ENCODE results near the gene ASB3. TPM values are rescaled to one million over a fixed set of nuclear protein-coding genes. Genes with fewer than 3 reads are reported as not detected.
A peak's percentile ranks its signal among the peaks of the same experiment; 100 is the strongest.
"Not testable (repeated sequence)": the region's sequence is repeated elsewhere in the genome, so short reads cannot be mapped to it uniquely, and the experiment has no call there.

ASB3 gene
- total RNA-seq, 2 experiments from 2014 or later: 27.6 to 30.1 TPM

DNA sequence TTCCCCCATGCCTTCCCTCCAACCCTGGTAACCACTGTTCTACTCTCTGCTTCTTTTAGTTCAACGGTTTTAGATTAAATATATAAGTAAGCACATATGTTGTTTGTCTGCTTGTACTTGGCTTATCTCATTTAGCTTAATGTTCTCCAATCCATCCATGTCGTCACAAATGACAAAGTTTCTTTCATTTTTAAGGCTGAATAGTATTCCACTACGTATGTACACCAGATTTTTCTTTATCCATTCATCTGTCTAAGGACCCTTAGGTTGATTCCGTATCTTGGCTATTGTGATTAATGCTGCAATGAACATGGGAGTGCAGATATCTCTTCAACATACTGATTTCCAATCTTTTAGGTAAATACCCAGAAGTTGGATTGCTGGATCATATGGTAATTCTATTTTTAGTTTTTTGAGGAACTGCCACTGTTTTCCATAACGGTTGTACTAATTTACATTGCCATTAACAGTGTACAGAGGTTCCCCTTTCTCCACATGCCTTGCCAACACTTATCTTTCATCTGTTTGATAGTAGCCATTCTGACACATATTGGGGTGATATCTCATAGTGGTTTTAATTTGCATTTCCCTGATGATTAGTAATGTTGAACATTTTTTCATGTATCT is 8.1 kb downstream of the ASB3 start:
- ATAC-seq (no peak), DNase-seq (no peak)
- CTCF ChIA-PET: interaction anchor here (0.8 kb wide), 1 partner anchor 10 kb away, joined by 3 read pairs; the partner anchor contains the start of gene CHAC2
- no peaks in the 10 kb centered on the region for H3K9me3 Mint-ChIP-seq (ENCODE audit: low read depth)
- H3K4me3 Mint-ChIP-seq: no peak overlapping the region
- peaks cover 46% of the 10 kb centered on the region for H3K36me3 Mint-ChIP-seq
- no peaks in the 10 kb centered on the region for H3K27me3 Mint-ChIP-seq
- peaks cover 22% of the 10 kb centered on the region for H3K4me1 Mint-ChIP-seq
- H3K27ac Mint-ChIP-seq: no peak overlapping the region

DNA sequence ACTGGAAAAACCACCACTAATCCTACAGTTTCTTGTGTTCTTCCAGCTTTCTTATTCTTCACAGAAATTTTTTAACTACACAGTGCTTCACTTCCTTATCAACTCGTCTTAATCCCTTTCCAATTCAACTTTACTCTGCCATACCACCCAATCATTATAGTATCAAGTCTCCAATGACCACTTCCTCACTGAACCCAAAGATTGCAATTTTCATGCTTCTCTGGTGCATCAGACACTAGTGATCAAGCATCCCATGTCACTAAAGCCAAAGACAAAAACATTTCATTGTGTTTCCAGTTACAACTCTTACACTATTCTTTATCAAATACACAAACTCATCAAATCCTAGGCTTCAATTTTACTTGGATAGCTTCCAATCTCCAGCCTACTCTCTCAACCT is 9.6 kb downstream of the ASB3 start:
- H3K4me1 Mint-ChIP-seq: peaks cover 17% of the 10 kb centered on the region
- H3K27ac Mint-ChIP-seq: peak overlapping the region; percentile 66
- peaks cover 47% of the 10 kb centered on the region for H3K36me3 Mint-ChIP-seq
- ATAC-seq: no peak
- no peaks in the 10 kb centered on the region for H3K9me3 Mint-ChIP-seq (ENCODE audit: low read depth)
- DNase-seq: no peak
- CTCF ChIA-PET: interaction anchor here (0.7 to 2.0 kb wide), 3 partner anchors 9 to 13 kb away, joined by 3 to 11 read pairs (median 5); partner anchors contain the start of genes ASB3, CHAC2 and ERLEC1
- no peaks in the 10 kb centered on the region for H3K27me3 Mint-ChIP-seq
- no peak overlapping the region for H3K4me3 Mint-ChIP-seq

DNA sequence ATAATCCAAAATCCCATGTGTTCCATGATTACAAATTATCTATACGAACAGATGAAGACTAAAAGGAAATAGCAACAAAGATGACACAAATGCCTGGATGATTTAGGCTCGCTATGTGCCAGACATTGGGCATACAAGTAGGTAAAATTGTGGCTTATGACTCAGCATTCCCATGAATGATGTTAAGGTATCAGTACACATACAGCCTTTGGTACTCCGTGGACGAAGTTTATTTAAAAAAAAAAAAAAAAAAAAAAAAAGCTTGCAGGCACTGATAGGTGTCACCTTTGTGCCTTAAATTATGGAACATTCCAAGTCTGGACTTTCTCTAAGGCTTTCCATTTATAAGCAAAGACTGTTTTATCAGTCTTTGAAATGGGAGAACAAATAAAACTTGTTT is 16.5 kb downstream of the ASB3 start:
- Mint-ChIP-seq H3K9me3 (ENCODE audit: low read depth) (no peaks in the 10 kb centered on the region), H3K36me3 (peaks cover 26% of the 10 kb centered on the region), H3K4me1 (peaks cover 39% of the 10 kb centered on the region), H3K27ac (peak overlapping the region; percentile 47), H3K4me3 (no peak overlapping the region), H3K27me3 (no peaks in the 10 kb centered on the region)
- CTCF ChIA-PET: interaction anchor here (1.2 to 3.3 kb wide), 2 partner anchors 10 to 13 kb away, joined by 4 to 11 read pairs; no protein-coding TSS in a partner anchor
- ATAC-seq (no peak), DNase-seq (no peak)

DNA sequence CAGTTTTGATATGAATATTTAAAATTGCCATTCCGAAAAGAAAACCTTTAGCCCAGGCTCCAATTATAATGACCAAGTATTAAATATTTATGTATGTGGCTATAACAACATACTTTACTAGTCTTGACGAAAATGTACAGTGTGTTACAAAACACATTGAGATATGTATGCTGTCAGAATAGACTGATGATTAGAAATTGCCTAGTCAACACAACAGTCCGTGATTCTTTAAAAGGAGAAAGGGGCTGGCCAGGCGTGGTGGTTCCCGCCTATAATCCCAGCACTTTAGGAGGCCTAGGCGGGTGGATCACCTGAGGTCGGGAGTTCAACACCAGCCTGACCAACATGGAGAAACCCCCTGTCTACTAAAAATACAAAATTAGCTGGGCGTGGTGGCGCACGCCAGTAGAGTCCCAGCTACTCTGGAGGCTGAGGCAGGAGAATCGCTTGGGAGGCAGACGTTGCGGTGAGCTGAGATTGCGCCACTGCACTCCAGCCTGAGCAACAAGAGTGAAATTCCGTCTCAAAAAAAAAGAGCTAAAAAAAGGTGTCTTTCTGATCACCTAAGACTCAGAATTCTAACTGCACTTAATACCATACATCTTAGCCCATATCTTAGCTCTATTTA is 17.3 kb downstream of the ASB3 start:
- Mint-ChIP-seq H3K4me1 (peaks cover 39% of the 10 kb centered on the region), H3K27me3 (no peaks in the 10 kb centered on the region), H3K9me3 (ENCODE audit: low read depth) (no peaks in the 10 kb centered on the region), H3K4me3 (no peak overlapping the region), H3K36me3 (peaks cover 30% of the 10 kb centered on the region), H3K27ac (no peak overlapping the region)
- DNase-seq (no peak), ATAC-seq (no peak)
- CTCF ChIA-PET: interaction anchor here (0.8 to 3.3 kb wide), 2 partner anchors 14 to 17 kb away, joined by 3 to 11 read pairs; partner anchors contain the start of genes ASB3 and ERLEC1

DNA sequence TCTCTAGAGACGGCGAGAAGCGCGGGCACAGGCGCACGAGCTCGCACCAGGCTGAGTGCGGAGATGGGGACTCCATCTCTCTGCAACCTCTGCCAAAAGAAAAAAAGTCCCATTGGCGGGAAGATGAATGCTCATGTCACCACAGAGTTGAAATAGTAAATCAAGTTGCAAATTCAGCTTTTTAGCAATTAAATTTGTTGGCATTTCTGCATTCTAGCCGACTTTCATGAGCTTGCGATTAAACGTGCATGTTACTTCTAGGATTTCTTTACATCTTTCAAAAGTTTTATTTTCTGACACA is 18.6 kb downstream of the ASB3 start:
- H3K36me3 Mint-ChIP-seq: peaks cover 28% of the 10 kb centered on the region
- peaks cover 34% of the 10 kb centered on the region for H3K4me1 Mint-ChIP-seq
- H3K9me3 Mint-ChIP-seq (ENCODE audit: low read depth): no peaks in the 10 kb centered on the region
- DNase-seq (no peak), ATAC-seq (peak; percentile 72)
- H3K27me3 Mint-ChIP-seq: no peaks in the 10 kb centered on the region
- H3K27ac Mint-ChIP-seq: peak overlapping the region; percentile 93
- H3K4me3 Mint-ChIP-seq: peak overlapping the region; percentile 94
- CTCF ChIA-PET: interaction anchor here (1.2 to 3.3 kb wide), 5 partner anchors 9 to 345 kb away, joined by 3 to 16 read pairs (median 11); partner anchors contain the start of genes ASB3 and ERLEC1

DNA sequence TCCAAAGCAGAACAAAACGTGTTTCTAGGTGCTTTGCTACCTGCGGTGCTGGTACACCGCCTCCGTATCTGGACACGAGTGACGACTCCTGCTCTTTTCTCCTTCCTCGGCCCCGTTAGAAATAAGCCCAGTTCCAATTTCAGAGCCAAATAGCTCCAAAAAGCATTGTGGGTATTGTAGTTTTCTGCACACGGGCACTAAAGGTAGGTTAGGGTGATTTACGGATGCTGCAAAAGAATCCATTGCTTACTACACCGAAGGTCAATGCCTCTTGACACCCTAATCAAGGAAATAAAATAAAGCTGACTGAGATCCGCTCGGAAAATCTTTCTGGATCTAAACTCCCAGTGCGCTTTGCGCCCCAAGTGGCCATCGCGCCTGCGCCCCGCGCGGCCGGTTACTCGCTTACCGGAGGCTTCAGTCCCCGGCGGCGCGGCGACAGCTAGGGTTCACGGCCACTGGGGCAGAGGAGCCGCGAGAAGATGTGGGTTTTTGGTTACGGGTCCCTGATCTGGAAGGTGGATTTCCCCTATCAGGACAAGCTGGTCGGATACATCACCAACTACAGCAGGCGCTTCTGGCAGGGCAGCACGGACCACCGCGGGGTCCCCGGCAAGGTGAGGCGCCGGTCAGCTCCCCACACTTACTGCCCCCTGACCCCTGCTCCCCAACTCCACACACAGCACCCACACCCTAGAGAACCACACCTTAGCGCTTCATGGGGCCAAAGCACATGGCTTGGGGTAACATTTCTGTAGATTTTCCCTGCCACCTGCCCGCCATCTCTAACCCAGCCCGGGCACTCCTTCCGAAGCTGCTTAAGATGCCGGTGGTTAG is 19.1 kb downstream of the ASB3 start, which contains the start of gene CHAC2:
Gene CHAC2, plus strand, starts transcription at position 400 of the 837 bp plus-strand sequence. Its CDS starts 83 bp downstream, at position 483.
- CTCF ChIA-PET: interaction anchor here (1.0 to 3.3 kb wide), 7 partner anchors 10 to 344 kb away, joined by 3 to 16 read pairs (median 3); partner anchors contain the start of genes ASB3 and ERLEC1

DNA sequence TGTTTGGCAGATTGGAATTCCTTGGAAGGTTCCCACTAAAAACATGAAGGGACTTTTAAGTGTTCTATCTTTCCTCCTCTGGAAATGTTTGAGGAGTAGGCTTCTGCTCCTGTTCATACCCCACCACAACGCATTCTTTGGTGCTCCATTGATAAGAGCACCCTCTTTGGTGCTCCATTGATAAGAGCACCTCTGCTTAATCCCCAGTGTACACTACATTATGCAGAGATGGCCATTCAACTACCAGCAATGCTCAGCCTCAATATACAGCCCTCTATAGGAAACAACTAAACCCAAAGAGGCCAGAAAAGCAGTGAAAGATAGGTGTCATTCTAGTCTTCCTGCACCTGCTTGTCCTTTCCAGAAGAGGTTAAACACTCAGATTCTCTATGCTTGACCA is 21.0 kb downstream of the ASB3 start:
- Mint-ChIP-seq H3K27ac (peak overlapping the region; percentile 8), H3K27me3 (no peaks in the 10 kb centered on the region), H3K36me3 (peaks cover 24% of the 10 kb centered on the region), H3K4me1 (peaks cover 27% of the 10 kb centered on the region), H3K9me3 (ENCODE audit: low read depth) (no peaks in the 10 kb centered on the region), H3K4me3 (no peak overlapping the region)
- ATAC-seq (no peak), DNase-seq (no peak)
- CTCF ChIA-PET: no interaction called here

More for the DNA sequence above, 19.1 kb downstream of the ASB3 start, which contains the start of gene CHAC2:
- DNase-seq (peak; percentile 91), ATAC-seq (peak; percentile 96)
- H3K4me3 Mint-ChIP-seq: peak within 1 kb of the TSS; percentile 94
- peaks cover 34% of the 10 kb centered on the region for H3K4me1 Mint-ChIP-seq
- H3K27ac Mint-ChIP-seq: peak within 1 kb of the TSS; percentile 93
- H3K27me3 Mint-ChIP-seq: no peaks in the 10 kb centered on the region
- no peaks in the 10 kb centered on the region for H3K9me3 Mint-ChIP-seq (ENCODE audit: low read depth)
- peaks cover 25% of the 10 kb centered on the region for H3K36me3 Mint-ChIP-seq

DNA sequence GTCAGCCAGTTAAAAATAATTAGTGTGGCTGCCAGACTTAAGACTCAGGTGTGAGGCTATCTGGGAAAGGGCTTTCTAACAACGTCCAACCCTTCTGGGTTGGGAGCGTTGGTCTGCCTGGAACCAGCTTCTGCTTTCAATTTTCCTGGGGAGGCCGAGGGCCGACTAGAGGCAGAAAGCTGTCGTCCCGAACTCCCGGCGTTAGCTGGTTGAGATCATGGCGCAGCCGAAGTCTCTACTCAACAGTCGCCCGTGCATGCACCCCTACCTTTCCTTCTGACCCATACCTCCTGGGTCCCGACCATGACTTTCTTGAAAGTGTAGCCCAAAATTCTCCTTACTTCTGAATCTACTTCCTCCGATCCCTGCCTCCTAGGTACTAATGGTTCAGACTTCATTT is 29.5 kb downstream of the ASB3 start:
- H3K36me3 Mint-ChIP-seq: peaks cover 42% of the 10 kb centered on the region
- DNase-seq; H3K9me3 Mint-ChIP-seq (ENCODE audit: low read depth); H3K27me3 Mint-ChIP-seq; CTCF ChIA-PET; H3K4me3 Mint-ChIP-seq; H3K27ac Mint-ChIP-seq; ATAC-seq: not testable (repeated sequence)
- peaks cover 11% of the 10 kb centered on the region for H3K4me1 Mint-ChIP-seq

DNA sequence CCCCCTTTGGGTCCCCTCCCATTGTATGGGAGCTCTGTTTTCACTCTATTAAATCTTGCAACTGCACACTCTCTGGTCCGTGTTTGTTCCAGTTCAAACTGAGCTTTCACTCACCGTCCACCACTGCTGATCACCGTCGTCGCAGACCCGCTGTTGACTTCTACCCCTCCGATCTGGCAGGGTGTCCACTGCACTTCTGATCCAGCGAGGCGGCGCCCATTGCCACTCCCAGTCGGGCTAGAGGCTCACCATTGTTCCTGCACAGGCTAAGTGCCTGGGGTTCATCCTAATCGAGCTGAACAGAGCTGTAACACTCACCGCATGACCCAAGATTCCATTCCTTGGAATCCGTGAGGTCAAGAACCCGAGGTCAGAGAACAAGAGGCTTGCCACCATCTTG is 30.1 kb downstream of the ASB3 start:
- CTCF ChIA-PET: no interaction called here
- Mint-ChIP-seq H3K36me3 (peaks cover 39% of the 10 kb centered on the region), H3K9me3 (ENCODE audit: low read depth) (no peaks in the 10 kb centered on the region), H3K27me3 (no peaks in the 10 kb centered on the region), H3K27ac (no peak overlapping the region), H3K4me3 (no peak overlapping the region), H3K4me1 (peaks cover 15% of the 10 kb centered on the region)
- ATAC-seq: no peak
- DNase-seq: no peak

DNA sequence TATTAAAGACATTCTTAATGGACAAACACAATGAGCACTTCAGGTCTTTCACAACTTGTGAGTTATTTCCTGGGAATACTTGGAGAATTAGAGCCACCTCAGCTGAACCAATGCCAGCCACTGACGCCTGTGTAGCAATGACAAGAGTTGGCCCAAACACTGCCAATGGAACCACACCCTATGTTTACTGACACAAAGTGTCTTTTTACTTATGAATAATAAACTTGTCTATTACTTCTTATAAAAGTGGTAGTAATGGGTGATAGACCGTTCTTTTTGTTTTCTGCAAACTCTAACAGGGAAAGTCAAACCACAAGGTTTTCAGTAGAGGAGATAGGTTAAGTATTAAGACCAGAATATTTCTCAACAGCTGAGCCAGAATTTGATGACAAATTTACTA is 31.6 kb downstream of the ASB3 start:
- Mint-ChIP-seq H3K27me3 (no peaks in the 10 kb centered on the region), H3K27ac (no peak overlapping the region), H3K4me1 (peaks cover 27% of the 10 kb centered on the region), H3K4me3 (no peak overlapping the region), H3K9me3 (ENCODE audit: low read depth) (no peaks in the 10 kb centered on the region), H3K36me3 (peaks cover 43% of the 10 kb centered on the region)
- DNase-seq: no peak
- no peak for ATAC-seq
- CTCF ChIA-PET: no interaction called here

DNA sequence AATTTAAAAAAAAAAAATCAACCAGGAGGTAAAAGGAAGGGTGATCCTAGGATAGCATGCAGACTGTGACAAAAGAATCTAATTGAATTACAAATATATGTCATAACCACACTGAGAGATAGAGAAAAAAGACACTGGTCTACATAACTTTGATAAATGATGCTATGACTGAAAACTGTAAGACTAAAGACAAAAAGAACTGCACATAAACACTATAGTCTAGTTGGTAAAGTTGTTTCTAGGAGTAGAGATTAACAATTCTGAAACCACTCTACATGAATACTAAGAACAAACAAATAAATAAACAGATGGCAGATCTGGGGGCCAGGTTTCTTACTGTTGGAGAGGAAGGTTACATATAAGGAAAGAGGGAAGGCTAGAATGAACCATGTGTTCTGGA is 33.7 kb downstream of the ASB3 start:
- Mint-ChIP-seq H3K36me3 (peaks cover 53% of the 10 kb centered on the region), H3K9me3 (ENCODE audit: low read depth) (no peaks in the 10 kb centered on the region), H3K4me3 (no peak overlapping the region), H3K27me3 (no peaks in the 10 kb centered on the region), H3K4me1 (peaks cover 27% of the 10 kb centered on the region), H3K27ac (peak overlapping the region; percentile 72)
- CTCF ChIA-PET: interaction anchor here (0.6 kb wide), 1 partner anchor 158 kb away, joined by 3 read pairs; no protein-coding TSS in a partner anchor
- DNase-seq: no peak
- peak; percentile 41 for ATAC-seq

DNA sequence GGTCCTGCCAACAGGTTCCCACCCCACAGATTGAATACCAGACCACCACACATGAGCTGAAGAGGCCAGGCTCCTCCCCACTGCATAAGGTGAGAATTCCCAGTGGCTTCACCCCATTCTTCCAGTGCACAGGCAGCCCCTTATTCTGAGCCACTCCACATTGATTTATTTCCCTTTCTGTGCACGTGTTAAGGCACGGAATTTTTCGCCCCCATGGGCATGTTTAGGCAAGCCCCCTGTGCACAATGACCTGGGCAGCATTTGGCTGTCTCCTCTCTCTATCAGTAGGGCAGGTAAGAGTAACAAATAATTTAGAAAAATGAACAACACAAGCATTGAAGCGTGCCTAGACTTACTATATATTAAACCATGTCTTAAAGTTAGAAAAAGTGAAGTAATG is 34.4 kb downstream of the ASB3 start:
- CTCF ChIA-PET: no interaction called here
- no peak overlapping the region for H3K4me3 Mint-ChIP-seq
- H3K27ac Mint-ChIP-seq: peak overlapping the region; percentile 72

DNA sequence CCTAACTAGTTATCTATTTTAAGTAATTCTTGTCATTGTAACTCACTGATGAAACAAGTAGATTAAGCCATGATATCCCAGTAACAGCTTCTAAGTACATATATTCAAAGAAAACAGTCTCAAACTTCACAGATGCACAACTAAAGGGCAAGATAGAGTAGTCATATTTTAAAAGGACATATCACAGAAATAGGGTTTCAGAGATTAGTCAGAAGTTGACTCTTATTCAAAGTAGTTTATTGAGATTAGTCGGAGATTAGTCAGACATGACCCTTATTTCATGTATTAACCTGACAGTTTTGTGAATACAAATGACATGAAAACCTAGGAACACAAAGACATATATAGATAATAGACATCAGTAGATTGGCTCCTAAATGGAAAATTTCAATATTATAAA is 35.0 kb downstream of the ASB3 start:
- H3K27ac Mint-ChIP-seq: peak overlapping the region; percentile 64
- no peaks in the 10 kb centered on the region for H3K27me3 Mint-ChIP-seq
- no peaks in the 10 kb centered on the region for H3K9me3 Mint-ChIP-seq (ENCODE audit: low read depth)
- ATAC-seq: peak; percentile 78
- H3K36me3 Mint-ChIP-seq: peaks cover 49% of the 10 kb centered on the region
- H3K4me3 Mint-ChIP-seq: no peak overlapping the region
- DNase-seq: no peak
- peaks cover 27% of the 10 kb centered on the region for H3K4me1 Mint-ChIP-seq
- CTCF ChIA-PET: interaction anchor here (1.5 kb wide), 1 partner anchor 36 kb away, joined by 3 read pairs; no protein-coding TSS in a partner anchor

More for the DNA sequence above, 34.4 kb downstream of the ASB3 start:
- ATAC-seq (no peak), DNase-seq (no peak)
- Mint-ChIP-seq H3K36me3 (peaks cover 54% of the 10 kb centered on the region), H3K27me3 (no peaks in the 10 kb centered on the region), H3K9me3 (ENCODE audit: low read depth) (no peaks in the 10 kb centered on the region), H3K4me1 (peaks cover 27% of the 10 kb centered on the region)
